ENCODE data around the gene KIAA0513.

- TF ChIP-seq CTCF (IDR thresholded peaks at IDR 0.05) (no peak), EZH2phosphoT487 (IDR thresholded peaks at IDR 0.05) (no peak), EZH2 (IDR thresholded peaks at IDR 0.05) (no peak)
These were observed 67.2 kb downstream of the KIAA0513 start for GRCh38 chr16:85094812-85095211.

Data from neural progenitor cell (in vitro differentiated cells).